Right lung (tissue), 10 donors: ENCODE results near the gene WNT8B. TPM values are rescaled to one million over a fixed set of nuclear protein-coding genes. Genes with fewer than 3 reads are reported as not detected.
A peak's percentile ranks its signal among the peaks of the same experiment; 100 is the strongest.

Experiments used
- DNase-seq, 2 donors: peaks; one replicate each; pipeline ENCODE4 v3.0.0-alpha.2; 2013
- long read RNA-seq, 8 donors: transcript quantifications; one replicate each; lab custom pipeline, GENCODE V29; 2026
- polyA plus RNA-seq, 5 donors: library from polyadenylated mRNA; unstranded; fragments of 120-200 nt; gene quantifications; one replicate each; pipeline versions ENCODE4 v1.2.1 to v1.2.3, GENCODE V29; 2013; ENCODE audit warnings: inconsistent platforms in 1 of 5, low replicate concordance in 1 of 5; ENCODE audit not compliant: insufficient read length in 5 of 5, insufficient read depth in 1 of 5

The WNT8B gene, protein sequence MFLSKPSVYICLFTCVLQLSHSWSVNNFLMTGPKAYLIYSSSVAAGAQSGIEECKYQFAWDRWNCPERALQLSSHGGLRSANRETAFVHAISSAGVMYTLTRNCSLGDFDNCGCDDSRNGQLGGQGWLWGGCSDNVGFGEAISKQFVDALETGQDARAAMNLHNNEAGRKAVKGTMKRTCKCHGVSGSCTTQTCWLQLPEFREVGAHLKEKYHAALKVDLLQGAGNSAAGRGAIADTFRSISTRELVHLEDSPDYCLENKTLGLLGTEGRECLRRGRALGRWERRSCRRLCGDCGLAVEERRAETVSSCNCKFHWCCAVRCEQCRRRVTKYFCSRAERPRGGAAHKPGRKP
- polyA plus RNA-seq, result under 1 TPM in 4 of 5 donors, not detected in 1; 0.05 to 0.12 (median 0.08) TPM
- long read RNA-seq, donor 1, result 0 reads
- long read RNA-seq, donor 2, result 0 reads
- long read RNA-seq, donor 3, partial matches to known transcripts, result 199 of 587 reads
- long read RNA-seq, donor 3, other reads (novel, unspliced or antisense), result 388 of 587 reads
- long read RNA-seq, donor 4, result 0 reads
- long read RNA-seq, donor 5, result 0 reads
- long read RNA-seq, donor 6, result 0 reads
- long read RNA-seq, donor 7, result 0 reads
- long read RNA-seq, donor 8, result 0 reads

- DNase-seq, result no peak
These were observed at the start of gene WNT8B for GRCh38 chr10:100462709-100463108. TSS of gene WNT8B (plus strand) at chr10:100463009. CDS start at chr10:100463169, 160 bp downstream.

GRCh38 chr10:100413173-100413572 is 49.6 kb upstream of the WNT8B start:
- no peak for DNase-seq

DNA sequence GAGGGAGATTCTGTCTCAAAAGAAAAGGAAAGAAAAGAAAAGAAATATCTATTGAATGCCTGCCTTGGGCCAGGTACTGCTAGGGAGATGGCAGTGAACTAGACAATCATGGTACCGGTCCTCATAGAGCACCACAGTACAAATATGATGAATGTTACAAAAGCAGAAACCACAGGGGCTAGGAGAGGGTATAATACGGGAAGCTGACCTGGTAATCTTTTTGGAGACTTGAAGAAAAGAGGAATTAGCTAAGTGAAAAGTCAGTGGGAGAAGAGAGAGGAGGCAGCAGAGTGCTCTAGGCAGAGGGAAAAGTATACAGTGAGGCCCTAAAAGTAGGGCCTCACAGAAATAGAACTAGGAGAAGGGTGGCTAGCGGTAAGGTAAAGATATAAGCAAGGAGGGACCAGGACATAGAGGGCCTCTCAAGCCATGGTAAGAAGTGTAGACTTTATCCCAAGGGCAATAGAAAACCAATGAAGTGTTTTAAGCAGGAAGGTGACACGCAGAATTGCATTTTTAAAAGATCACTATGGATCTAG is 42.8 kb upstream of the WNT8B start:
- no peak for DNase-seq

GRCh38 chr10:100427374-100427773 is 35.4 kb upstream of the WNT8B start:
- DNase-seq, result no peak

DNA sequence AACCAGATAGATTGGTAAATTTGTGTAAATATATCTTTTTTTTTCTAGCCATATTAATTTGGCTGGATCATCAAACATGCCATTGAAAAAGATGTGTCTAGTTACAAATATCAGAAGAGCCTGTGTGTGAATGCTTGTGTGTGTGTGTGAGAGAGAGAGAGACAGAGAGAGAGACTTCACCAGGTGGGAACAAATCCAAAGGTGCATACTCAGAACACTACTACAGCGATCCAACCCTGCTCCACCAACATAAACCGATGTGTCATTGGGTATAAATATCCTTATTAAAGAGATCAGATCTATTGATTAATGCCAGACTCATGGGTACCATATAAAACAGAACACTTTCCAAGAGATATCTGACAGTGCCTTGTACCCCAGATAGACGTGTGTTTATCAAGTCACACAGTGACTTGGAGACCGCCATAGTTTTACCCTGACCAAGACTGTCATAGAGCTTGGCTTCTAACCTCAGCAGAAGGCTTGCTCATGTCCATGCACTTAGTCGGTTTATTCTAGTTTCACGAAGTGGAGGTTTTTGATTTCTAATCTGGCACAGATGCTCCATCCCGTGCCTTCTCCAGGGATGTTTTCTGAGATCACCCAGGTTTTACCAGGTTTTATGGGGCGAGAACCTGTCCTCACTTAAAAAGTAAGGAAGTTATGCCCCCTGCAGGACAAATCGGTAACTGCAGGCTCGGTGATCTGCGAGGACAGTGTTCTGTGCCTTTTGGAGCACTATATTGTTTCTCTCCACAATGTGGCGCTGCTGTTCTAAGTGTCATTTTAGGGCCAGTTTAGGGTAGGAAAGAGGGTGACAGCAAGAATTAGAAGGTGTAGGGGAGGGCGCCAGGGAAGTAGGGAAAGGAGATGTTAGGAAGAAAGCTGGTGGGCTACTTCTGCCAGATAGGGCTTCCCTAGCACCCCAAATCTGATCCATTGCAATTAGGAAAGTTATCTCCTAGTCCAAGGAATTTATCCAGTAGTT is 29.3 kb upstream of the WNT8B start:
- DNase-seq, result peak; percentile 78 to 89

DNA sequence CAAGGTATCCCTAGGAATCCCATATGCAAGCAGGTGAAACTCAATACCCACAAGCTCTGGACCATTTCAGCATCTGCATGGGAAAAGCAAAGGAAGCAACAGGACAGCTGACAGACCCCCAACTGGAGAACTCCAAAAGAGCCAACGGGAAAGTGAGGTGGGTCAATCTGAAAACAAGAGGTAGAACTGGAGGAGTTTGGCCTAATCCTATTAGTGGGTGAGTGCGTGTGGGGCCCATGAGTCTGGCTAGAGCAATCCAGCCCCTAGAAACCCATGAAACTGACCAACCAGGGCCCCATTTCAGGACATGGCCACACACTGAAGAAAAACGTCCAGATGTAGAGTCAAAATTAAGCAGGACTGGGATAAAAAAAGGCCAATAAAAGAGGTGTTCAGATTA is 26.6 kb upstream of the WNT8B start:
- no peak for DNase-seq

- DNase-seq, result no peak
These were observed 24.0 kb upstream of the WNT8B start for GRCh38 chr10:100438674-100439315.

- no peak for DNase-seq
These were observed 20.3 kb upstream of the WNT8B start for GRCh38 chr10:100442548-100442947.

DNA sequence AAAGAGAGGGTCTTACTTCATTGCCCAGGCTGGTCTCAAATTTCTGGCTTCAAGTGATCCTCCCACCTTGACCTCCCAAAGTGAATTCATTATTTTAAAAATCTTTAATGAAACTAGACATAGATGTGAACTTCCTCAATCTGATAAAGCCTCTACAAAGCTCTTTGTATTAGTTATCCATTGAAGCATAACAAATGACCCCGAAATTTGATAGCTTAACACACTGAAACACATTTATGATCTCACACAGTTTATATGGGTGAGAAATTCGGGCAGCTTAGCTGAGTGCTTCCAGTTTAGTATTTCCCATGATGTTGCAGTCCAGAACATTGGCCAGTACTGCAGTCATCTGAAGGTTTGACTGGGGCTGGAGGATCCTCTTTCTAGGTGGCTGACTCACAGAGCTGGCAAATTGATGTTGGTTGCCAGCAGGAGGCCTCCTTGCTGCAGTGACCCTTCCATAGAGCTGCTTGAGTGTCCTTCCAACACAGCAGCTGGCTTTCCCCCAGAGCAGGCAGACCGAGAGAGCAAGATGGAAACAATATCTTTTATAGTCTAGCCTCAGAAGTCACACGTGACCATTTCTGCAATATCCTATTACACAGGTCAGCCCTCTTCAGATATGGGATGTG is 16.6 kb upstream of the WNT8B start:
- no peak for DNase-seq

DNA sequence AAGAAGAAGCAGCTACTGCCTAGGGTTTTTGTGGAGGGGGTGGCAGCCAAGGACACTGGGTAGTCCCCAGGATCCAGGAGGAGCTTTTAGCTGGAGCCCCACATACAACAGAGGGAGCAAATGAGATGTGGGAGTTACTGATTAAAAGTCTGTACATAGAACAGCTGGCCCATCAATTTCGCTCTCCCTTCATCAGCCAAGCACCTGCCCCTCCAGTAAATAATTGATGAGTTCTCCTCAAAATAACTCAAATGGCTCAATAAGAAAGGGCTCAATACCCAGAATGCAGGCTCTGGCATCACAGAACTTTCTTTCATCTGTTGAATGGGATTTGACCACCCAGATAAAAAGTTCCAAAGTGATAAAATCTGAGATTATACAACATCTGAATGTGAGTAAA is 15.1 kb upstream of the WNT8B start:
- DNase-seq, result no peak

- DNase-seq, result no peak
These were observed 13.9 kb upstream of the WNT8B start for GRCh38 chr10:100448951-100449350.

- DNase-seq, result no peak
These were observed 5.5 kb downstream of the WNT8B start for GRCh38 chr10:100468322-100468721.

GRCh38 chr10:100468978-100469377 is 6.2 kb downstream of the WNT8B start:
- DNase-seq, result no peak

GRCh38 chr10:100469756-100470155 is 6.9 kb downstream of the WNT8B start:
- DNase-seq, result no peak

DNA sequence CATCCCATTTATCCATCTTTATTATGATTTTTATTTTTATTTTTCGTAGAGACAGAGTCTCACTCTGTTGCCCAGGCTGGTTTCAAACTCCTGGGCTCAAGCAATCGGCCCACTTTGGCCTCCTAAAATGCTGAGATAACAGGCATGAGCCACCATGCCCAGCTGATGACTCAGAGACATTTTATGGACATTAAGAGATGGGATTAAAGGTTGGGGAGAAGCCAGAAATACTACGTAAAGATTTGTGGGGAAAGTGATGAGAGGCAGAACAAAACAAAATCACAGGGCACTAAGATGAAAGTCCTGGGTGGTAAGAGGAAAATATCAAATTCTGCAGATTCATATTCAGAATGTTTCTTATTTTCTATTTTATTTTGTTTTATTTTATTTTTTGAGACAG is 7.6 kb downstream of the WNT8B start:
- no peak for DNase-seq

DNA sequence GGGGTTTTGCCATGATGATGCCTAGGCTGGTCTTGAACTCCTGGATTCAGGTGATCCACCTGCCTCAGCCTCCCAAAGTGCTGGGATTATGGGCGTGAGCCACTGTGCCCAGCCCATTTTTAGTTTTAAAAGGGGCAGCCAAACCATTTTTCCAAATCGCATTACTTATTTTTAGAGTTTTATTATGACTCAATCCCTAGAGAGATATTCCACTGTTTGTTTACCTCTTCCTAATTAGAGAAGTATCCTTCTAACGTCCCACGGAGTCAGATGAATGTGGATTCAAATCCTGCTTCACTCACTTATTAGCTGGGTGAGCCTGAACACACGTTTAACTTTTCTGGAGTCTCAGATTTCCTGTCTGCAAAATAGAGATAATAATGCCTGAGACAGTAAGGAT is 15.2 kb downstream of the WNT8B start:
- no peak for DNase-seq

- no peak for DNase-seq
These were observed 16.2 kb downstream of the WNT8B start for GRCh38 chr10:100479037-100479436.

GRCh38 chr10:100480002-100480401 is 17.2 kb downstream of the WNT8B start:
- DNase-seq, result no peak

DNA sequence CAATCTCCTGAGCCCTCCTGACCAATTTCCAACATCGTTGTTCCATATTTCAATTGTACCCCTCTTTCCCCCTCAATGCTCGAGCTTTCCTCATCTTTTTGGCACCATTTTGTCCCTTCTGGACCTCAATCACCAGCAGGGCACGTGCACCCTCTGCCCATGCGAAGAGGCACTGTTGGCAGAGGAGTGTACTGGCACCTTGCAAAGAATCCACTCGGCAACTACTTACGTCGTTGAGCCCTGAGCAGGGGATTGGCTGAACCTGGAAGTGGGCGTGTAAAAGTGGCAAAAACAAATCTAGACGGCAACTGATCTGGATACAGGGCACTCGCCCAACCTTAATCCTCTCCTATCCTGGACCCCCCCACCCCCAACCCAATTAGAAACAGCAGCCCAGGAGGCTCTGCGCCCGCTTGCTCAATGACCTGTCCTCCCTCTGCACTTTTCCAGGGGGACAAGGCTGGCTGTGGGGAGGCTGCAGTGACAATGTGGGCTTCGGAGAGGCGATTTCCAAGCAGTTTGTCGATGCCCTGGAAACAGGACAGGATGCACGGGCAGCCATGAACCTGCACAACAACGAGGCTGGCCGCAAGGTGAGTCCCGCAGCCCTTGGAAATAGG is 18.8 kb downstream of the WNT8B start:
- DNase-seq, result peak; percentile 69 to 85

GRCh38 chr10:100482181-100482833 is 19.5 kb downstream of the WNT8B start:
- peak; percentile 62 to 68 for DNase-seq
